HG02852 (cell line): ENCODE measurements around the gene PALLD.
"Not testable (repeated sequence)": the region's sequence is repeated elsewhere in the genome, so short reads cannot be mapped to it uniquely, and the experiment has no call there.

ENCODE experiments used
- ATAC-seq: cut with Tn5 transposase; IDR thresholded peaks from one replicate; pipeline ENCODE4 v1.9.1; 2021; ENCODE audit warnings: mild to moderate bottlenecking, moderate library complexity; ENCODE audit not compliant: unreplicated experiment

The PALLD gene

GRCh38 chr4:168784786-168785461 is 288.1 kb downstream of the PALLD start:
- no peak for ATAC-seq

GRCh38 chr4:168787334-168787733 is 290.5 kb downstream of the PALLD start:
- no peak for ATAC-seq

- no peak for ATAC-seq
Measured at GRCh38 chr4:168787801-168788595, 291.1 kb downstream of the PALLD start.

- ATAC-seq: no peak
Measured at GRCh38 chr4:168790898-168791297, 294.0 kb downstream of the PALLD start.

GRCh38 chr4:168791376-168791775 is 294.5 kb downstream of the PALLD start:
- no peak for ATAC-seq

GRCh38 chr4:168793542-168793941 is 296.7 kb downstream of the PALLD start:
- no peak for ATAC-seq

- no peak for ATAC-seq
Measured at GRCh38 chr4:168794092-168794707, 297.3 kb downstream of the PALLD start.

GRCh38 chr4:168794881-168795280 is 298.0 kb downstream of the PALLD start:
- ATAC-seq: no peak

GRCh38 chr4:168795346-168795745 is 298.5 kb downstream of the PALLD start:
- ATAC-seq: no peak

- ATAC-seq: no peak
Measured at GRCh38 chr4:168796362-168797106, 299.7 kb downstream of the PALLD start.

GRCh38 chr4:168797194-168797593 is 300.3 kb downstream of the PALLD start:
- ATAC-seq: no peak

- ATAC-seq: no peak
Measured at GRCh38 chr4:168797738-168798375, 301.0 kb downstream of the PALLD start.

GRCh38 chr4:168800926-168801325 is 304.1 kb downstream of the PALLD start:
- ATAC-seq: no peak

- no peak for ATAC-seq
Measured at GRCh38 chr4:168802222-168802621, 305.4 kb downstream of the PALLD start.

GRCh38 chr4:168803052-168803451 is 306.2 kb downstream of the PALLD start:
- not testable (repeated sequence) for ATAC-seq

GRCh38 chr4:168803732-168804131 is 306.9 kb downstream of the PALLD start:
- no peak for ATAC-seq

GRCh38 chr4:168804146-168804545 is 307.3 kb downstream of the PALLD start:
- ATAC-seq: no peak

- no peak for ATAC-seq
Measured at GRCh38 chr4:168805341-168805740, 308.5 kb downstream of the PALLD start.

GRCh38 chr4:168806247-168806646 is 309.4 kb downstream of the PALLD start:
- not testable (repeated sequence) for ATAC-seq

- ATAC-seq: no peak
Measured at GRCh38 chr4:168811207-168811606, 314.4 kb downstream of the PALLD start.
